Smooth muscle cell (in vitro differentiated cells): ENCODE data around the gene ABCA6. TPM values are rescaled to one million over a fixed set of nuclear protein-coding genes. Genes with fewer than 3 reads are reported as not detected.

Experiments used
- DNase-seq: peaks from one replicate; lab custom pipeline; 2025; ENCODE audit not compliant: unreplicated experiment; lab: John Stamatoyannopoulos, UW
- H2AFZ ChIP-seq: fragments of 200-600 bp; sonication (generic); 2 replicates; pipeline ENCODE4 v1.6.0; 2016; ENCODE audit warnings: antibody characterized with exemption, low read depth, mild to moderate bottlenecking
- H3F3A ChIP-seq: fragments of 200-600 bp; sonication (generic); 2 replicates; pipeline ENCODE4 v1.6.0; 2017; ENCODE audit warnings: antibody characterized with exemption, low read depth
- H3K27ac ChIP-seq: fragments of 200-600 bp; sonication (generic); 2 replicates; pipeline ENCODE4 v1.5.1; 2016; ENCODE audit warnings: low read depth, mild to moderate bottlenecking
- H3K27me3 ChIP-seq: fragments of 200-600 bp; sonication (generic); 2 replicates; pipeline ENCODE4 v1.6.1; 2016; ENCODE audit warnings: low read depth, mild to moderate bottlenecking
- H3K36me3 ChIP-seq: fragments of 200-600 bp; sonication (generic); 2 replicates; pipeline ENCODE4 v1.5.1; 2016; ENCODE audit warnings: low read depth
- H3K4me1 ChIP-seq: fragments of 200-600 bp; sonication (generic); 2 replicates; pipeline ENCODE4 v1.5.1; 2016; ENCODE audit warnings: low read depth
- H3K4me2 ChIP-seq: fragments of 200-600 bp; sonication (generic); 2 replicates; pipeline ENCODE4 v1.6.0; 2016; ENCODE audit warnings: mild to moderate bottlenecking
- H3K4me3 ChIP-seq: fragments of 200-600 bp; sonication (generic); 2 replicates; pipeline ENCODE4 v1.5.1; 2016; ENCODE audit warnings: mild to moderate bottlenecking
- H3K79me2 ChIP-seq: fragments of 200-600 bp; sonication (generic); 2 replicates; pipeline ENCODE4 v1.6.0; 2016; ENCODE audit warnings: low read depth, mild to moderate bottlenecking
- H3K9ac ChIP-seq: fragments of 200-600 bp; sonication (generic); 2 replicates; pipeline ENCODE4 v1.6.0; 2016; ENCODE audit warnings: low read depth
- H3K9me3 ChIP-seq: fragments of 200-600 bp; sonication (generic); replicated peaks from 2 replicates; pipeline ENCODE4 v1.5.1; 2016; ENCODE audit warnings: low read depth
- H4K20me1 ChIP-seq: fragments of 200-600 bp; sonication (generic); 2 replicates; pipeline ENCODE4 v1.6.0; 2016; ENCODE audit warnings: low read depth
- WGBS: methylation state at CpG from one replicate; pipeline ENCODE4 v1.1.7; 2016; ENCODE audit warnings: low lambda C conversion rate; 5-methylcytosine and 5-hydroxymethylcytosine counted together
- polyA plus RNA-seq: library from polyadenylated mRNA; unstranded; fragments of >200 nt; fragmentation: Nextera tagmentation; extraction: Ambion mirVana; gene quantifications from 2 replicates; pipeline ENCODE4 v1.2.1, GENCODE V29; 2016
- total RNA-seq: library from RNA; depleted of rRNA; stranded (reverse); fragments of >200 nt; gene quantifications from 2 replicates; pipeline ENCODE4 v1.2.3, GENCODE V29; 2014
- TF ChIP-seq, protein P1 (sequence below): fragments of 200-600 bp; sonication (generic); IDR thresholded peaks from 2 replicates; pipeline ENCODE4 v1.5.1; 2017; ENCODE audit warnings: borderline replicate concordance, mild to moderate bottlenecking, antibody characterized with exemption; ENCODE audit not compliant: insufficient read depth, poor library complexity, severe bottlenecking

Gene ABCA6
- total and polyA plus RNA-seq, 2 experiments from 2014 or later: not detected

- no peak overlapping the region for H3K9ac ChIP-seq
- no peak overlapping the region for H2AFZ ChIP-seq
- H3K4me2 ChIP-seq: no peak overlapping the region
- H3K4me1 ChIP-seq: no peaks in the 10 kb centered on the region
- 90% methylated on average over 8 of the region's 8 CpGs for WGBS
- H3K36me3 ChIP-seq: no peaks in the 10 kb centered on the region
- H3K79me2 ChIP-seq: no peaks in the 10 kb centered on the region
- H4K20me1 ChIP-seq: no peaks in the 10 kb centered on the region
- no peak for DNase-seq
- no peaks in the 10 kb centered on the region for H3K27me3 ChIP-seq
- H3K27ac ChIP-seq: no peak overlapping the region
- TF ChIP-seq, protein P1, sequence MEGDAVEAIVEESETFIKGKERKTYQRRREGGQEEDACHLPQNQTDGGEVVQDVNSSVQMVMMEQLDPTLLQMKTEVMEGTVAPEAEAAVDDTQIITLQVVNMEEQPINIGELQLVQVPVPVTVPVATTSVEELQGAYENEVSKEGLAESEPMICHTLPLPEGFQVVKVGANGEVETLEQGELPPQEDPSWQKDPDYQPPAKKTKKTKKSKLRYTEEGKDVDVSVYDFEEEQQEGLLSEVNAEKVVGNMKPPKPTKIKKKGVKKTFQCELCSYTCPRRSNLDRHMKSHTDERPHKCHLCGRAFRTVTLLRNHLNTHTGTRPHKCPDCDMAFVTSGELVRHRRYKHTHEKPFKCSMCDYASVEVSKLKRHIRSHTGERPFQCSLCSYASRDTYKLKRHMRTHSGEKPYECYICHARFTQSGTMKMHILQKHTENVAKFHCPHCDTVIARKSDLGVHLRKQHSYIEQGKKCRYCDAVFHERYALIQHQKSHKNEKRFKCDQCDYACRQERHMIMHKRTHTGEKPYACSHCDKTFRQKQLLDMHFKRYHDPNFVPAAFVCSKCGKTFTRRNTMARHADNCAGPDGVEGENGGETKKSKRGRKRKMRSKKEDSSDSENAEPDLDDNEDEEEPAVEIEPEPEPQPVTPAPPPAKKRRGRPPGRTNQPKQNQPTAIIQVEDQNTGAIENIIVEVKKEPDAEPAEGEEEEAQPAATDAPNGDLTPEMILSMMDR: no peak
- H3F3A ChIP-seq: no peaks in the 10 kb centered on the region
- no peaks in the 10 kb centered on the region for H3K9me3 ChIP-seq
- no peak overlapping the region for H3K4me3 ChIP-seq
Measured at GRCh38 chr17:69093279-69093789, 48.4 kb downstream of the ABCA6 start.

GRCh38 chr17:69090365-69090764 lies 51.3 kb downstream of the ABCA6 start:
- H2AFZ ChIP-seq: no peak overlapping the region
- H3K27ac ChIP-seq: no peak overlapping the region
- no peaks in the 10 kb centered on the region for H3F3A ChIP-seq
- no peak overlapping the region for H3K9ac ChIP-seq
- no peaks in the 10 kb centered on the region for H3K79me2 ChIP-seq
- TF ChIP-seq, protein P1: no peak
- 91% methylated on average over 4 of the region's 4 CpGs for WGBS
- no peaks in the 10 kb centered on the region for H3K27me3 ChIP-seq
- H3K4me2 ChIP-seq: no peak overlapping the region
- no peaks in the 10 kb centered on the region for H3K9me3 ChIP-seq
- H3K36me3 ChIP-seq: no peaks in the 10 kb centered on the region
- no peaks in the 10 kb centered on the region for H4K20me1 ChIP-seq
- no peaks in the 10 kb centered on the region for H3K4me1 ChIP-seq
- no peak for DNase-seq
- H3K4me3 ChIP-seq: no peak overlapping the region

DNA sequence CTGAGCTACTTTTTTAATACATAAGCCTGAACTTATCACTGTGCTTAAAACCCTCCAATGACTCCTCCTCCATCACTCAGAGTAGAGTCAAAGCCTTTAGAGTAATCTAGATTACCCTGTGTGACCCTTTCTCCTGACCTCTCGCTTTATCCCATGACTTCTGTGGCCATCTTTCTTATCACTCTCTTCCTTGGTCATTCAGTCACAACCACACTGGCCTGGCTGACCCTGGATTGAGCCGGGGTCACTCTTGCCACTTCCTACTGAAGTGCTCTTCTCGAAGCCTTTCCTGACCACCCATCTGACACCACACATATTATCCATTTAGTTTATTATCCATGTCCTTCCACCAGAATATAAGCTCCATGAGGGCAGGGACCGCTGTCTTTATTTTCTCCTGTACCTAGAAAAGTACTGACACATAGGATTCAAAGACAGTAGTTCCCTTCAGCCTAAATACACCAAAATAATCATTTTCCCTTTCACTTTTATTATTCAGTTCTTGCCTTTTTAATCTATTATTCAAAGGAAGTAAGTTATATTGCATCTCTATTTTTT lies 53.0 kb downstream of the ABCA6 start:
- WGBS: 92% methylated on average over 4 of the region's 4 CpGs
- Histone ChIP-seq H3K4me3 (no peak overlapping the region), H3K4me1 (no peaks in the 10 kb centered on the region), H3K27me3 (peaks cover 5% of the 10 kb centered on the region), H4K20me1 (no peaks in the 10 kb centered on the region), H3K4me2 (no peak overlapping the region), H3F3A (no peaks in the 10 kb centered on the region), H3K9me3 (no peaks in the 10 kb centered on the region), H3K79me2 (no peaks in the 10 kb centered on the region), H3K27ac (no peak overlapping the region), H3K36me3 (no peaks in the 10 kb centered on the region), H3K9ac (no peak overlapping the region), H2AFZ (no peak overlapping the region)
- TF ChIP-seq, protein P1: no peak
- DNase-seq: no peak

- TF ChIP-seq, protein P1: no peak
- Histone ChIP-seq H3K4me1 (no peaks in the 10 kb centered on the region), H3F3A (no peaks in the 10 kb centered on the region), H3K27ac (no peak overlapping the region), H2AFZ (no peak overlapping the region), H3K9me3 (no peaks in the 10 kb centered on the region), H3K79me2 (no peaks in the 10 kb centered on the region), H3K4me3 (no peak overlapping the region), H3K27me3 (peaks cover 5% of the 10 kb centered on the region), H3K4me2 (no peak overlapping the region), H3K9ac (no peak overlapping the region), H4K20me1 (no peaks in the 10 kb centered on the region), H3K36me3 (no peaks in the 10 kb centered on the region)
- no peak for DNase-seq
- WGBS: 94% methylated on average over 1 of the region's 1 CpG
Measured at GRCh38 chr17:69086641-69087040, 55.1 kb downstream of the ABCA6 start.
